Measurements from ENCODE around the gene SLC16A10.
"Not testable (repeated sequence)": the region's sequence is repeated elsewhere in the genome, so short reads cannot be mapped to it uniquely, and the experiment has no call there.

The SLC16A10 gene, protein sequence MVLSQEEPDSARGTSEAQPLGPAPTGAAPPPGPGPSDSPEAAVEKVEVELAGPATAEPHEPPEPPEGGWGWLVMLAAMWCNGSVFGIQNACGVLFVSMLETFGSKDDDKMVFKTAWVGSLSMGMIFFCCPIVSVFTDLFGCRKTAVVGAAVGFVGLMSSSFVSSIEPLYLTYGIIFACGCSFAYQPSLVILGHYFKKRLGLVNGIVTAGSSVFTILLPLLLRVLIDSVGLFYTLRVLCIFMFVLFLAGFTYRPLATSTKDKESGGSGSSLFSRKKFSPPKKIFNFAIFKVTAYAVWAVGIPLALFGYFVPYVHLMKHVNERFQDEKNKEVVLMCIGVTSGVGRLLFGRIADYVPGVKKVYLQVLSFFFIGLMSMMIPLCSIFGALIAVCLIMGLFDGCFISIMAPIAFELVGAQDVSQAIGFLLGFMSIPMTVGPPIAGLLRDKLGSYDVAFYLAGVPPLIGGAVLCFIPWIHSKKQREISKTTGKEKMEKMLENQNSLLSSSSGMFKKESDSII

GRCh38 chr6:111087106-111087835, at the start of gene SLC16A10:
Gene SLC16A10, plus strand, starts transcription at chr6:111087503. Its CDS starts 250 bp downstream, at chr6:111087753.
- peak; percentile 52 to 66 for DNase-seq (ENCODE audit: low read depth in 1 of 2, low spot score in 1 of 2)

GRCh38 chr6:111038534-111039252, 48.6 kb upstream of the SLC16A10 start:
- DNase-seq (ENCODE audit: low read depth in 1 of 2, low spot score in 1 of 2), result no peak

GRCh38 chr6:111041917-111042316, 45.4 kb upstream of the SLC16A10 start:
- no peak for DNase-seq (ENCODE audit: low read depth in 1 of 2, low spot score in 1 of 2)

DNA sequence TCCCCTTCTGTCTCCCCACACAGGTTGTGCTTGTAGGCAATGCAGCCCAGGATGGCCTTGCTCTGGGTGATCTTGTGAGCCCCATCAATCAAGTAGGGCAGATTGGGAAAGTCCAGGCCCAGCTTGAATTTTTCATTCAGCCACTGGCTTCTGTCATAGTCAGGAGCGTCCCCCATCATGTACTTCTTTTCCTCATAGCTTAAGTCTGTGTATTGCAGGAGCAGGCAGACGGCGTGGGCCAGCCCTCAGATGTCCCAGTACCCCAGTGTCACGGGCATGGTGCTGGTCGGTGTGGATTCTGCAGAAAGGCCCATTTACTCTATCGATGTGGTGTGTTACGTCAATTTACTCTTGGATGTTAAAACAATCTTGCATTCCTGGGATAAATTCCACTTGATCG, 40.1 kb upstream of the SLC16A10 start:
- DNase-seq (ENCODE audit: low read depth in 1 of 2, low spot score in 1 of 2), result no peak

DNA sequence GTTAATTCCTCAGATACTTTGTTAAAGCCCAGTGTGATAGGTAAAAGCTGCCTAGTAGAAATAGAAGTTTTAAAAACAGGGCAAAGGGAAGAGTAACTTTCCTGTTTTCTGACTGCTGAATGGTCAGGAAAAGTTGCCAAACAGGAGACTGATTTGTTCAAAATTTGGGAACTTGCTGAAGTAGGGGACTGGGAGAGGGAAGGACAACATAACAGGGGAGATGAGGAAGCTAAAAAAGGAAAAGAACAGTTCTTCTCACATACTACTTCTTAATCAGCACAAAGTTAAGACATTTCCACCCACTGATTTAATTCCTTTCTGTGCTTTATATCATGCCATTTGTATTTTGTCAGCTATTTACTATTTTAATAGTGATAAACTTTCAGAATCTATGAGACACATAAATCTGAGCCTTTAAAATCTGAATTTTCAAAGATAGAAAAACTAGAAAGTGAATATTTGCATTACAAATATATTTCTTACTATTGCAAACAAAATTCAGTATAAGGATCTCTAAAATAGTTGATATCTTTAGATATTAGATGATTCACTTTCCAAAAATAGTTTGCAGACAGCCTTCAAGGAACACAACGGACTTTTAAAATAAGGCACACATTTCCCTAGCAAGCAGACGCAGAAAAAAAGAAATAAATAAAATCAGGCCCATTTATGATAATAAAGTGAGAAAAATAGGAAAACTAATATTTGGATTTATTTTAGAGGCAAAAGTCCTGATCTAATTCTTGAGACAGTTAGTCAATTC, 36.9 kb upstream of the SLC16A10 start:
- no peak for DNase-seq (ENCODE audit: low read depth in 1 of 2, low spot score in 1 of 2)

DNA sequence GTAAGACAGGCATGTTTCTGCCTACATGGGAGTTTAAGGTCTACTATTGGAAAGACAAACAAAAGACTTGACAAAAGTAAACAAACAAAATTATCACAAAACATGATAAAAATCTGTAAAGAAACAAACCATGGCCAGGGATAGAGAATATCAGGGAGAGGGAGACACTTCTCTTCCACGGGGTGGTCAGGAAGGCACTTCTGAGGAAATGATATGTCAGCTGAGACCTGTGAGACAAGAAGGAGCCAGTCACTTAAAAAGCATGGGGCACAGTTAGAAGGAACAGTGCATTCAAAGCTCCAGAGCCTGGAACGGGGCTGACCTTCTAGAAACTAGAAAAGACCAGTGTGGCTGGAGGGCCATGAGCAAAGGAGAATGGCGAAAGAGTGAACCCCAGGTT, 35.1 kb upstream of the SLC16A10 start:
- no peak for DNase-seq (ENCODE audit: low read depth in 1 of 2, low spot score in 1 of 2)

DNA sequence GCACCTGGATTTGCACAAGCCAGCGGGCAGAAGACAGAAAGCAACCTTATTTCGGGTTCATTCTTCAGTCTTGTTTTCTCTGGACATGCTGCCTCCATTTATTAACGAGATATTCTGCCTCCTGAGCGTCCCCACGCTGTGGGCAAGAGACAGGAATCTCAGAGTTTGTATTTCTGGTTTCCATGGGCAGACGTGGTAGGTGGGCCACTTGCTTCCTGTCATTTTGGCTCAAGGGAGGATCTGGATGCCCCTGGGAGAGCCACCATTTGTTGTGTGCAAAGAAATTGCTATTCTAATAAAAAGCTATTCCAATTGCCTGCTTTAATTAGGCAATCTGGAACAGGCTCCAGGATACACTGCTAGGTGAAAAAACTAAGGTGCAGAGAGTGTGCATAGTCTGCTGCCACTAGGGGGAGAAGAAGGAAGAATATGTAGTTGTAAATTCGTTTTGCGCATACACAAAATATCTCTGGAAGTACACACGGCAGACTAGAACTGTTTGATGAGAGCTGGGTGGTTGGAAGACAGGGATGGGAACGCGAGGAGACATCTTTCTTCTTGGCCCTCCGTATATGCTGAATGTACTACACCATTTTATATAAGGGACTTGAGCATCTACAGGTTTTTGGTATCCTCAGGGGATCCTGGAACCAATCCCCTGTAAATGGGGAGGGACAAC, 30.1 kb upstream of the SLC16A10 start:
- peak in 1 of 2 donors; percentile 4 for DNase-seq (ENCODE audit: low read depth in 1 of 2, low spot score in 1 of 2)

- DNase-seq (ENCODE audit: low read depth in 1 of 2, low spot score in 1 of 2), result no peak
These were observed 25.8 kb upstream of the SLC16A10 start for GRCh38 chr6:111061508-111061907.

GRCh38 chr6:111061985-111062384, 25.3 kb upstream of the SLC16A10 start:
- DNase-seq (ENCODE audit: low read depth in 1 of 2, low spot score in 1 of 2), result not testable (repeated sequence)

DNA sequence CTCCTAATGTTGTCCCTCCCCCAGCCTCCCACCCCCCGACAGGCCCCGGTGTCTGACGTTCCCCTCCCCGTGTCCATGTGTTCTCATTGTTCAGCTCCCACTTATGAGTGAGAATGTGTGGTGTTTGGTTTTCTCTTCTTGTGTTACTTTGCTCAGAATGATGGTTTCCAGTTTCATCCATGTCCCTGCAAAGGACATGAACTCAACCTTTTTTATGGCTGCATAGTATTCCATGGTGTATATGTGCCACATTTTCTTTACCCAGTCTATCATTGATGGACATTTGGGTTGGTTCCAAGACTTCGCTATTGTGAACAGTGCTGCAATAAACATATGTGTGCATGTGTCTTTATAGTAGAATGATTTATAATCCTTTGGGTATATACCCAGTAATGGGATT, 24.4 kb upstream of the SLC16A10 start:
- DNase-seq (ENCODE audit: low read depth in 1 of 2, low spot score in 1 of 2), result not testable (repeated sequence)

DNA sequence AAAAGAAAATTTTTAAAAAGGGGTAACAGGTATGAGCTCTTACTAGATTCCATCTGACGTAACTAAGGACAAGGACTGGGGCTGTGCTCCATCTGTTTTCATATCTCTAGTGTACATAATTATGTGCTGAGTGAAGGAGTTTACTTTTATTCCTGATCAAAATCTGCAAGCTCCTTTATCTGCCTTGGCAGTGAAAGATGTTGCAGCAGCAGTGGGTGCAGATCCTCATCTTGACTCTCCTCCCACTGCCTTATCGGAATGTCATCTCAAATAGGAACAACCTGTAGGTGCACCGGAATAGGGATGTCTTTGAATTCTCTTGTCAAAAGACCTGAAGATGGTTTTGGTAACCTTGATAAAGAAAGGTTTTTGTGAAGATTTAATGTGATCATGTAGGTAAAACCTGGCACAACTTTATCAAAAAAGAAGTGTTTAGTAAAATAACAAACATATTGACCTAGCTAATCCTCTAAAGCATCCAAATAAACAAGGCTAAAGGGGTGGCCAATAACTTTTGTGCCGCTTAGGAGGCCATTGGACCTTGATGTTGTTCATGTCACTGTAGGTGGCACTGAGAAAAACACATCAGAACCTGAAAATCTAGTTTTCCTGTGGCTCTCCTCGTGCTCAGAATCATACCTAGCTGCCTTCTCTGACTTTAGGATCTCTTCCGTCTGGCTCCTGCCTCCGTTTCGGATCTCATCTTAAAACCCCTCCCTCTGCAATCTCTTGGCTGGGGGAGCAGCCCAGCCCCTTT, 19.0 kb upstream of the SLC16A10 start:
- DNase-seq (ENCODE audit: low read depth in 1 of 2, low spot score in 1 of 2), result no peak

DNA sequence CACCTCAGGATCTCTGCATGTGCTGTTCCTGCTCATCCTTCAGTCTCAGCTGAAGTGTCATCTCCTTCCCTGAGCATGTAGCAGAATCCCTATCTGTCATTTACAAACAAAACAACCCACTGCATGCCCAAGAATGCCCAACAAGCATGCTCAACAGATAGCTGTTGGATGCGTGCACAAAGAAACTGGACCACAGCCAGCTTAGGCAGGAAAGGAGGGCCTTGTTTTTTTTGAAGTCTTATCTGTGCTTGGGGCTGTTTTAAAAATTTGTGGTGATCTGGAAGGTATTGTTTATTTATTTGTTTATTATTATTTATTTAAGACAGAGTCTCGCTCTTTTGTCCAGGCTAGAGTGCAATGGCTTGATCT, 18.5 kb upstream of the SLC16A10 start:
- DNase-seq (ENCODE audit: low read depth in 1 of 2, low spot score in 1 of 2), result no peak

DNA sequence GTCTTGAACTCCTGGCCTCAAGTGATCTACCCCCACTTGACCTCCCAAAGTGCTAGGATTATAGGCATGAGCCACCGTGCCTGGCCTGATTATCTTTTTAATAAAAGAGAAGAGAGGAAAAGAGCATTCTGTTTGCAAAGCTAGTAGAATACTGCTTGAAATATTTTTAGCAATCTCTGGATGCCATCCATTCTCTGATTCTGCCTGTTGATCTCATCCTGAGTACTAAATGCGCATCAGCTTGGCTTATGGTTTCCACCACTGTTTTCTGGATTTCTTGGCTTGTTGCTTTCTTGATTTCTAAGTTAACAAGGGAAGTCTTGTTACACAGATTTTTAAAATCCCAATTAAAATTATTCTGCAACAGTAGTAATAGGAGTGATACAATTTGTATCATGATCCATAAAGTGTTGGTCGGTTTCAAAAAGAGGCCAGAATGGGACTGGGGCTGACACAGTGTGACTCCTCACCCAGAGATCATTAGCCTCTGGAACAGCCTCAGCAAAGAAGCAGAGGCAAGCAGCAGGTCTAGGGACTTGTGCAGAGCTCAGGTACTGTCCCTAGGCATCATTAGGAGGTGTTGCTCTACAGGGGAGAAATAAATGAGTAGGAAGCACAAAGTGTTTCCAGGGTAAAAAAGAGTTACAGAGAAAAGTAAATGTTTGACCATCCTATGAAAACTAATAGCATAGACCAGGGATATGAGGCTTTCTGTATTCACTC, 17.8 kb upstream of the SLC16A10 start:
- DNase-seq (ENCODE audit: low read depth in 1 of 2, low spot score in 1 of 2), result no peak

DNA sequence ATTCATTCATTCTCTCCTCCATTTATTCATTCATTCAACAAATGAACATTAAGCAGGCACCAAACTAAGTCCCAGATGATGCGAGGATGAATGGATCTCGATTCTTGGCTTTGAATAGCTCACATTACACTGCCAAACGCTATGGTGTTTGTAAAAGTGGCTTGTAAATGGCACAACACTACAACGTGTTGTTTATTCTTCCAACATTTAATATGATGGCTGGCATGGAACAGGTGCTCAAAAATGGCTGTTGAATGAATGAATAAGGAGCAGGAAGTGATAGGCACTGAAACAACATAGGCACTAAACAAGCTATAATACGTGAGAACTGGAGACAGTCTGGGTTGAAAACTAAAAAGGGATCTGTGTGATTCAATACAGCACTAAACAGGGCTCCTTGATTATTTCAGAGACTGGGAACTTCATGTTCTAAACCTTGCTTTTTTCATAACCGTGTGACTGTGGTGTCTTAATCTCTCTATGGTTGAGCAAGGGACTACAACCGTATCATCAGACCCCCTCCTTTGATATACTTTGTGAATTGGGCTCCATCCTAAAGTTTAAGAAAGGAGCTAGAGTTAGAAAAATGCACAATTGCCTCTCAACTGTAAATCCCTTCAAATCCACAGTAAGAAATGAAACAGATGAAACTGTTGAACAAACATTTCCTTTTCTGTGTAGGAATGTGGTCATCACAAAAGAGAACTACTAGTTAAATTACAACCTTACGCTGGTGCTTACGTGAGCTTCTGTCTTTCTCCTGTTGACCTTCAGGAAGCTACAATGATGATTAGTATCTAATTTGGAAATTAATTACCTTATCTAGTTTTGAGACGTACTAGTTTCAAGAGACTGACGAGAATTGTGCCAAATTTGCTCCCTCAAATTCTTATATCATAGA, 16.9 kb upstream of the SLC16A10 start:
- no peak for DNase-seq (ENCODE audit: low read depth in 1 of 2, low spot score in 1 of 2)

DNA sequence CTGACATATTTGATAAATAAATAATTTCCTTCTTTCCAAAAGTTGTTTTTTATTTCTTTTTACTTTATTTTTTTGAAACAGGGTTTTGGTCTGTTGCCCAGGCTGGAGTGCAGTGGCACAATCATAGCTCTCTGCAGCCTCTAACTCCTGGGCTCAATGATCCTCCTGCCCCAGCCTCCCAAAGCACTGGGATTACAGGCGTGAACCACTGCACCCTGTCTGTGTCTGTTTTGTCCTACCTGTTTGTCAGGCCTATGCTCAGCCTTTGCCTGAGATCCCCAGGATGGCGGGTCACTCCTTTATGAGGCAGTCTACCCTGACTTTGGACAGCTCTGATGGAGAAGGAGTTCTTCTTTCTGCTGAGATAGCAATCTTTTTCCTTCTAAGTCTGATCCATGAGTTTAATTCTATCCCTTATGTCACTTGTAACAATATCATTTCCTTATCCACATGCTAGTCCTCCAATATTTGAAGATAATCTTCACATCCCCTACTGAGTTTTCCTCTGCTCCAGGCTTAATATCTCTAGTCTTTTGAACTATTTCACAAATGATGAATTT, 14.4 kb upstream of the SLC16A10 start:
- DNase-seq (ENCODE audit: low read depth in 1 of 2, low spot score in 1 of 2), result no peak

- DNase-seq (ENCODE audit: low read depth in 1 of 2, low spot score in 1 of 2), result no peak
These were observed 13.0 kb upstream of the SLC16A10 start for GRCh38 chr6:111074311-111074710.

DNA sequence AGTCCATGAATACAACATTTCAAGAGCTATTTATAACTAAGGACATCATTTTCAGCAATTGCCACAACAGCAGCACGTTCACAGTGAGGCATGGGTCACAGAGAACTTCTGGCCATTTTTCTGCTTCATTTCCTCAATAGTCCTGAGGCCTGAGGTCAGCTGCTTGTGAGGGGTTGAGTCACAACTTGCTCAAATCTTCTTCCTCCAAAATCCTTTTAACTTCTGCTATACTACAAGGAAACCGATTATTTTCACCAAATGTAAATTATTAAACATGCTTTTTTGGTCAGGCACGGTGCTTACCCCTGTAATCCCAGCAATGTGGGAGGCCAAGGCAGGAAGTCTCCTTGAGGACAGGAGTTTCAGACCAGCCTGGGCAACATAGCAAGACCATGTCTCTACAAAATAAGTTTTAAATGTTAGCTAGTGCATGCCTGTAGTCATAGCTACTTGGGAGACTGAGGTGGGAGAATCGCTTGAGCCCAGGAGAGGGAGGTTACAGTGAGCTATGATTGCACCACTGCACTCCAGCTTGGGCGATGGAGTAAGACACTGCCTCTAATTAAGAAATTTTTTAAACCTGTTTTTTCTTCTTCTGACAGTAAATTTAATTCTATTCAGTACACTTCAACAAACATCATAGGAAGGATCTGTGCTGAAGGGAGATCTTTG, 11.1 kb upstream of the SLC16A10 start:
- no peak for DNase-seq (ENCODE audit: low read depth in 1 of 2, low spot score in 1 of 2)
